Endothelial cell of hepatic sinusoid (primary cell): ENCODE data around the gene DIP2C.
"Not testable (repeated sequence)": the region's sequence is repeated elsewhere in the genome, so short reads cannot be mapped to it uniquely, and the experiment has no call there.

ENCODE experiments used
- in situ Hi-C: cut with HindIII; loops from 2 replicates; pipeline ENCODE4 v1.10.0; 2017; ENCODE audit warnings: low sequenced_read_pairs

DIP2C gene

DNA sequence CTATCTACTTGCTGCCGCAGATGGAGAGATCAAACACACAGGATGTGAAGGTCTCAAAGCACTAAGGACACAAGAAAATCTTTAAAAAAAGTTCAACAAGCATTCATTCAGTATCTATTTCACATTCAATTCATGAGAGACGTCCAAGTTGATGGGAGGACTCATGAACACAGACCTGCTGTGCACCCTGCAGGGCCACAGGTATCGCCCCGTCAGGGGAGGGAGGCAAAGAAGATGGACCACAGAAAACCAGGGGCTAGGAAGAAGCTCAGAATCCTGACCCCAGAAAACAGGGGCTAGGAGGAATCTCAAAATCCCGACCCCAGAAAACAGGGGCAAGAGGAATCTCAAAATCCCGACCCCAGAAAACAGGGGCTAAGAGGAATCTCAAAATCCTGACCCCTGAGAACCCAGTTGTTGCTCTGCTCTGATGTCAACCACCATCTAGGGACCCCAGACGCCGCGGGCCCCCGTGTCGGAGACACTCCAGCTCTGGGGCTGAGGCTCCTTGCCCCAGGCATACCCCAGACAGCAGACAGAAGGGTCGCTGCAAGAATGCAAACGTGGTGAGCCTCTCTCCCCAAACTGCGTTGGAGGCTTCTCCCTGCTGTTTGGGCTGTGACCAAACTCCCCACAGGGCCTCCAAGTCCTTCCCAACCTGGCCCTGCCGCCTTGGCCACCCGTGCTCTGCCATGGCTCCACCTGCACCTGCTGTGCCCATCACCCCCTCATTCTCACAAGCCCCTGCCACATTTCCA is 197.6 kb downstream of the DIP2C start:
- in situ Hi-C loops: no loop called here

DNA sequence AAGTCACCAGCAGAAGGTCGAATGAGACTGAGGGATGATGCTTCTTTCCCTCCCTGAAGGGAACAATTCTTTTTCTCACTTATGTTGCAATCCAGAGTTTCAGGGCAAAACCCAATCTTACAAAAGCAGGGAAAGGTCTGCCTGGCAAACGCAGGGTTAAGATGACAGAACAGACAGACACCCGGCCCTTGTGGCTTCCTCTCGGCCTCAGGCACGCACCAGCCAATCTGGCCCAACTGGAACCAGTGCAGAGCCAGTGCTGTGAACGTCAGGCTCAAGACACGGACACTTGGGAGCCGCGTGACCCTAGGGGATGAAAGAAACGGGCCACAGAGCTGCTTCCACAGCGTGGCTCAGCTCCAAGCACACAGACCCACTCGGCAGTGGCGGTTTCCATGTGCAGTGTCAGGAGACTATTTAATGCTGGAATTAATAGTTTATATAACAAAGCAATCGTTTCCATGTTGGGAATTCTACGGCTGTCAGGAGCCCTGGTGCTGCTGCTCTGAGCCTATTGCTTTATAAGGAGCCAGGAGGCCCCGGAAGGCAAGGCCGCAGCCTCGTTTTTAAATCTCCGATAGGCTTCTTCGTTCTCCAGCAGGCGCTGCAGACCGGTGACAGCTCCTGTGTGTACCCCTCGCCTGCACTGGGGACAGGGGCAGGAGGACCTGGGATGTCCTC is 198.4 kb downstream of the DIP2C start:
- in situ Hi-C loops: no loop called here

DNA sequence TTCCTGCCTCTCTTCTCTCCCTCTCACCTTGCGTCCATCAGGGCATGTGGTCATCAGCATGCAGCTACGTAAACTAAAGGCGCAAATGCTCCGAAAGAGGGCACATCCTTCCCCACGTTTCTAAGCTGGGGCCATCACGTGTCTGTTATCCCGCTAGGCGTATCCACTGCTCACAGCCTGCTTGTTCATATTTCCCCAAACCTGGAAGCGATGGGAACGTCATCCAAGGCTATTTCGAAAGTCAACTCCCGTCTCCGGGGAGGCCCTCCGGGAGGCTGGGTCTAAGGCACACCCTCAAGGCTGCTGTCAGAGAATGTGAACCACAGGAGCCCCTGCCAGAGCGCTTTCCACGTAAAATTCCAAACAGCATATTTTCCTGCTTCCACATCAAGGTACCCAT is 199.2 kb downstream of the DIP2C start:
- in situ Hi-C loops: no loop called here

DNA sequence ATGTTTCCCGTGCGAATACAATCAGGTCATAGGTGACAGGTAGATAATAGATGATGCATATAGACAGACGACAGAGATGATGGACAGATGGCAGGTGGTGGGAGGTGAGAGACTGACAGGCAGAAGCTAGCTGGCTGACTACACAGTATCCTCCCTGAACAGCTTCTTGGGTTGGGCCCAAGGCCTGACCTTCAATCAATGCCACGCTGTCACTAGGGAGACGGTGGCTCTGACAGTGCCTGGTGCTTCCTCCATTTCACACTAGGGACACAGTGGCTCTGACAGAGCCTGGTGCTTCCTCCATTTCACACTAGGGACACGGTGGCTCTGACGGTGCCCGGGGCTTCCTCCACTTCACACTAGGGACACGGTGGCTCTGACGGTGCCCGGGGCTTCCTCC is 200.1 kb downstream of the DIP2C start:
- in situ Hi-C loops: no loop called here

DNA sequence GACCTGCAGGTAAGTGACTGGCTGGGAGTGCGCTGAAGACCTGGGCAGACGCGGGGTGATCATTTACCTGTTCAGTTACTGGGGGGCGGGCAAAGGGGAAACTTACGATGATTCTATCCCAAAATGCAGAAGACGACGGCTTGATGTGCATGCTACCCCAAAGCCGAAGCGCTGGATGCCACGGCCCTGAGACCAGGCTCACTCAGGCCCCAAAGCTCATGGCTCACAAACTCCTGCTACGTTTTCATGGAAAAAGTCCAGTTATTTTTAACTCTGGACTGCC is 200.6 kb downstream of the DIP2C start:
- in situ Hi-C loops: no loop called here

DNA sequence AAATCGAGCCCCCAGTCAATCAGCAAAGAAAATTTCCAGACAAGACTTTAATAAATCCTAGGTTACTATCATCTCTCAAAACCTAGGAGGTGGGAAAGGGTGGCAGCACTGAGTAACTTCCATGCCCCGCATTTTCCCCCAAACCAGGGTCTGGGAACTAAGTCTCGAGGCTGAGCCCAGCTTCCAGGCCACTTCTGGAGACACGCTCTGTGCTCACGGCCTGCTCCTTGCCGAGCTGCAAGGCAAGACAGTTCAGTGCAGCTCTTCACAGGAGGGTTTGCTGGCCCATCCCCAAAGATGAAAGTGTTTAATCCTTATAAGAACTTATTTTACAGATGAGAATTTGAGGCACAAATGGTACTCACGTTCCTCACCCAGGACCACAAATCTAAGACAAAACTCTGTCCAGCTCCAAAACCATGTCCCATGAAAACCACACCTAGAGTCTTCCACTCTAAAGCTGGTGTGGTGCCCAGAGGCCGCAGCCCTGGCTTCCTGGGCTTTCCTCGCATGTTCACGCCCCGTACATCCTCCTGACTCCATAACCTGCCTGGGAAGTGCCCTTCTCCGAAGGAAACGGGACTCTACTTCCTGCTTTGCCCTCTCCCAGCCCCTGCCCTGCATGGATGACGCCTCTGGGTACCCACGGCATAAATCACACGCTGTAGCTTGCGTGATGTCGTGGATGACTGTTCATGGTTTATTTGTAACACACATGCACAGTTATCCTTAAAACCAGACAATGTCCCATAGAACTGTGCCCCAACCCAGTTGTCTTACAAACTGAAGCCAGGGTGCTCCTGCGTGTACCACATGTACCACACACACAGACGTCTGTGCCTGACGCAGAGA is 201.2 kb downstream of the DIP2C start:
- in situ Hi-C loops: no loop called here

DNA sequence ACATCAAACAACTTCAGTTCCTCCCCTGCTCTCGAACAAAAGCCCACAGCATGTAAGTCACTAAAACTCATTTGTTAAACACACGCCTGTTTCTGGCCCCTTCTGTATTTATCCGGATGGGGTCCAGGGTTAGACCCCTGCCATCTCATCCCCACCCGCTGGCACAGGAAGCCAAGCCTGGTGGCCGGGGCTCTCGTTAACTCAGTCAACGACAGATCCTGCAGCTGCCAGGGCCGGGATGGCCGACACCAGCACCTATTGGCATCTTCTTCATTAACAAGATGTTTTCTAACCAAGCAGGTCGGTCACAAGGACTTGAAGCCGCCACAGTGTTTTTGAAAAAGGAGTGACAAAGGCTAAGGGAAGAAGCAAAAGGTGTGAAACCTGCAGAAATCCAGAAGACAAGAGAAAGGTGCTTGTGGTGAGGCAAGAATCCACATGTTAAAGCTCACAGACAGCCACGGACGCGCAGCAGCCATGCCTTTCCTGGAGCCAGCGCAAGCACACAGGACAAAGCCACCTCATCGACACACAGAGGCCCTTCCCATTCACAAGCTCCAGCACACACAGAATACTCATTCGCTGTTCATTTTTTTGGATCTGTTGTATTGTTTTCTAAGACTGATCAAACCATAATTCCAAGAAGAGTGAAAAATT is 202.7 kb downstream of the DIP2C start:
- in situ Hi-C loops: no loop called here

DNA sequence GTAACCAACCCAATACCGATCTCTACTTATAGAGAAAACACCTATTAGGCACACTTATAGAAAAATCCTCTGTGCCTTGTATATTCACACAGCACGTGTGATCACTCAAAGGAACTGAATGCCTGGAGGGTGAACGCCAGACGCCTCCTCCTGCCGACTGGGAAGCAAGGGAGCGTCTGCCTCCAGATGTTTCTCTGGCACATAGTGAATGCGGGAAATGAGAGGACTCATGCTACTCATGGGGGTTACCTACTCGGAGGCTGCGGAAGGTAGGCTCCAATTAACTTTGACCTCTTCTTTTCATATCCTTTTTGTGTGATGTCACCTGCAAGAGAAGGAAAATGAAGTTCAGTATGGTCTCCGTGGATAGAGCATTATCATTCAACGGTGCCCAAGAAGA is 203.3 kb downstream of the DIP2C start:
- in situ Hi-C loops: no loop called here

DNA sequence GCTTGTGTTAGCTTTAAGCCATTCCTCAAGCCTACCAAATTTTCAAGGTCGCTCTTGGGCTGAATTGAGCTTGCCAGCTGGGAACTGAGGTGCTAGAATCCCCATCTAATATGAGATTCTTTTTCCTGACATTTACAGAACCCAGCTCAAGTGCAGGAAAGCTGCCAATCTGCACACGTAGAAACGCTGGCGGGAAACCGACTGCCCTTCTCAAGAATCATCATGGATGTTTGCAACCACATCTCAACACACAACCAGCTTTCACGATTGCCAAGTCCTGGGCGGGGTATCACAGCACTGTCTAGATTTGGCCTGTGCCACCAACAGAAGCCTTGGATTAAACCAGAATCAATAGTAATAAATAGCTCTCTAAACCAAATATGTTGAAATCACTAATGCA is 203.7 kb downstream of the DIP2C start:
- in situ Hi-C loops: no loop called here

DNA sequence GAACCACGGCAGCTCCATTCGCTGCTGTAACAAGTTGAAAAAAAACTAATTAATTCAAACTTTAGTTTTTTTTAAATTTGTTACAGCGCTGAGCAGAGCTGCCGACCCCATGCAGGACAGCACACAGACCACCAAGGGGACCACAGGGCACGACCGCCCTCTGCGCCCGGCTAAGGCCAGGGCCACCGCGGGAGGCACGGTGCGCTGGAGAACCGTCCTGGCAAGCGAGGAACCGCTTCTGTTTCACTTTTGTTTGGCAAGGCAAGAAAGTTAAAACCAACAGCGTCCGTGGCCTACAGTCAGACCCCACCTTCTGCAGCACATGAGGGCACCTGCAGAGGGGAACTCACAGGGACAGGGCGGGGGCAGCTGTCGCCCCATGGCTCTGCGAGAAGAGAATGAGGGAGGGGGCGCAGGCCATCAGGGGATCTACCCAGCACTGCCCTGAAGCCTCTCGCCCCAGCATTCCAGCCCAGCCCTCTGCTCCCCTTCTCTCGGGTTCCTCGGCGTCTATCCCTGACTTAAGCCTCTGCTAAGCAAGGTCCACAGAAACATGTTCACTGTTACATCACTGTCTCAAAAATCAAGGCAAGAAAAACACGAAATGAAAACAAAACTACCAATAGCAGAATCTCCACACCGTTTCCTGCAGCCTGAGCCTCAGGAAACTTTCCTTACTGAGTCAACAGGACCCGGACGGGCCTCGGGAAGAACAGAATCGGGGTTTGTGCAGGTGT is 204.4 kb downstream of the DIP2C start:
- in situ Hi-C loops: no loop called here

DNA sequence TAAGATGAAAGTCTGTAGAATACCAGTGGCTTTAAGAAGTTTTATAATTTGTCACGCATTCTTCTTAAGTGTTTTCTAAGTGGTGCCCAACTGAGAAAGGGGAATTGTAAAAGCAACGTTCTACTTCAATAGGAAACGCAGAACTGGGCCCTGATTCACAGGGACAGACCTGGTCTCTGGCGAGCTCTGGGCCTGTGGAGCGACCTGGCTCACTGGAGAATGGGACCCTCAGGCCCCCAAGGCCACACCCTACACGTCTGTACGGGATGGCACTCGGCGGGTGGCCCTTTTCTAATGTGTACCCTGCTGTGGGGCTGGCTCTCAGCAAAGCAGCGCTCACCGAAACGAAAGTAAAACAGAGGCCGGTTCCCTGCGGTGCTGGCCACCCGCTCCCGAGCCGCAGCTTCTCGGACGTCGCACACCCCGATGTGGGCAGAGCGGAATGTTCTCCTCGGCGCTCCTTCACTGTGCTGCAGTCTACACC is 205.0 kb downstream of the DIP2C start:
- in situ Hi-C loops: no loop called here

DNA sequence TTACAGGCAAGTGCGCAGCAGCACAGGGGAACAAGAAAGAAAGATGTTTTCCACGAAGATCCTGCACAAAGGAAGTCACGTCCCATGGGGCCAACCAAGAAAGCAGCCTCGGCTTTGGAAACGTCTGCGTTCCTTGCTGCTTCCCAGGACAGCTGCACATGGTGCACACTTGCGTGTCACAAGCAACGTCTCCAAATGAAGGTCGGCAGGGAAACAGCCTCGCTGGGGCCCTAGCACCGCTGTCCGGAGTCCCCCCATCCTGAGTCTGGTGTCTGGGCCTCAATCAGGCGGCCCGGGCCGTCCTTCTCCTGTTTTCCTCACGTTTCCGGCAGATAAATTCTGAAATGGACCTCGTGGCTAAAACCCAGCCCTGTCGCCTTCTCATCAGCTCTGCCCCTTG is 206.2 kb downstream of the DIP2C start:
- in situ Hi-C loops: no loop called here

DNA sequence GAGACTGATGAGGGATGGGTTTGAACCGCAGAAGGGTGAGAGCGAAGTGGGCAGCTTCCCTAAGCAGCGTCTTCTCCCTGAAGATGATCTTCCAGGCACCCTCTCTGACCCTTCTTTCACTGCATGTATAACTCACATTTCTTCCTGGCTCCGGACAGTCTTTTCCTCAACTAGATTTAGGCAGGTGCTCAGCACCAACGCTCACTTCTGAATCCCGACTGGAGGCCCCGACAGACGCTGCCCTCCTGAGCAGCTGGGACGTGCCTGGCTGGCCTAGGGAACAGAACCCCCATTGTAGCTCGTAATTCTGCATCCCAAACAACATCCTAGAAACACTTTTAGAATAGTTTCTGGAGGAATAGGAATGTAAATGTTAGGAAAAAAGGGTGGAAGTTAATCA is 206.6 kb downstream of the DIP2C start:
- in situ Hi-C loops: no loop called here

DNA sequence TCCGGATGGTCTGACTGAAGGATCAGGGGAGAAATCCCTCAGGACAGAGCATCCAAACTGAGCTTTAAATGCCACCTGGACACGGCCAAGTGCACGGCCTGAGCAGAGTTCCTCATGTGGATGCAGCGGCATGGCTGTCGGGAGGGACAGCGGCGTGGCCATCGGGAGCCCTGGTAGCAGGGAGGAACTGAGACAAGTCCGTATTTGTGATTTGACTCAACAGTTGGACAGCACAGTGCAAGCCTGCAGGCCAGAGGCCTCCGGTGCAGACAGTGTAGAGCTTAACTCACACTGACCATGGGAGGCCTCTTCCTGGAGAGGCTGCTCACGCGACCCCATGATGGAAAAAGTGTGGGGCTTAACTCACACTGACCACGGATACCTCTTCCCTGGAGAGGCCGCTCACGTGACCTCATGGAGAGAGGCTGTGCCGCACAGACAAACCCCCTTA is 207.4 kb downstream of the DIP2C start:
- in situ Hi-C loops: no loop called here

DNA sequence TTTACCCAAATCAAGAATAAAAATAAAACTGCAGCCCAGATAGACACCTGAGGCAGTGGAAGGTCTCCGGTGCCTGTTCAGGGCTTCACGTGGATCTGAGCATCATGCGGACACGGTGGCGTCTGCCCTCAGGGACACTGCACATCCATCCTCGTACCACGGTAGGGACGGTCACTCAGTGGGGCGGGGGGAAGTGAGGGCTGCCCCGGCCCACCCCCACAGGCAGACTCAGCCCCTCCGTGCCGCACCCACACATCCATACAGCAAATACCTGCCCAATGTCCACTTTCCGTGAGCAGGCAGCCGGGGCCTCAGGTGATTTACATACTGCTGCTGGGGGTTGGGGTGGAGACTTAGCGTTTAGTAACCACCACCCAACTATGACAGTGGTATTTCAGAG is 207.8 kb downstream of the DIP2C start:
- in situ Hi-C loops: no loop called here

DNA sequence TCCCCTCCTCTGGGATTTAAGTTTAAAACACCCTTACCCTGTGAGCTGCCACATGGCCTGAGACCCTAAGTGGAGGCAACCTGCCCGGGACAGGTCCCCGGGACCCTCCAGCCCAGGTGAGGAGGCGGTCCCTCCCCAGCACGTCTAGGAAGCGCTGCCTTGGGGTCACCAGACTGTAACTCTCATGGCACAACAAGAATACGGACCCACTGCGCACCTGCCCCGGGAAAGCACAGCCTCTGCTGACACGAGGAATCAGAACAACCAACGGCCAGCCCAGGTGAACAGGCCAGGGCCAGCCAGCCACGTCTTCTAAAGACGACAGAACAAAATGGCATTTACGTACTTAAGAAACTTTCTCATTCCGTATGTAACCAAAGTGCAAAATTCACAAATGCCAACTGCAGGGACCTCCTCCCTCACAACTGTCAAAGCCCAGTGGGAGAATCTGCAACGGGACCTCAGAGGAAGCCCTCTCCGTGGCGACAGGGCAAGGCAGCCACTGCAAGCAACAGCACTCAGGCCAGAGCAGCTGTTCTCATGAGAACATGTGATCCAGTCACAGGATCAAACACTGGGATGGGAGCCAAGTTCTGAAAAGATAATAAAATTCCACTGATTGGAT is 208.4 kb downstream of the DIP2C start:
- in situ Hi-C loops: no loop called here

DNA sequence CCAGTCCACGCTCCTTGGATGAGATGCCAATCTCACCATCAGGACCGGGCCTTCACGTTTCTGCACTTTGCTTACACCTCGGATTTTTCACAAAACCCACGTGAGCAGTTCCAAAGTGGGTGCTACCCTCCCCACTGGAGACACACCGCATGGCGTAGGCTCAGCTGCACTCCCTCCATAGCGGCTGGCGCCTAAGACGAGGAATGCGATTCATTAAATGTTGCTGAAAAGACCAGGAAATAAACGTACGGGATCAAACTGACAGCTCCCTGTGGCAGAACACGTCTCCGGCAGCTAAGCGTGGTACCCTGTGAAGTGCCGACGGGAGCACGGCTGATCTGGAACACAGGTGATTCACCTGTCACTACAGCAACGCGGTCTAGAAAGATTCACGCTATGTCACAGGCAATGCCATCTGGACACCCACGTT is 209.0 kb downstream of the DIP2C start:
- in situ Hi-C loops: no loop called here

DNA sequence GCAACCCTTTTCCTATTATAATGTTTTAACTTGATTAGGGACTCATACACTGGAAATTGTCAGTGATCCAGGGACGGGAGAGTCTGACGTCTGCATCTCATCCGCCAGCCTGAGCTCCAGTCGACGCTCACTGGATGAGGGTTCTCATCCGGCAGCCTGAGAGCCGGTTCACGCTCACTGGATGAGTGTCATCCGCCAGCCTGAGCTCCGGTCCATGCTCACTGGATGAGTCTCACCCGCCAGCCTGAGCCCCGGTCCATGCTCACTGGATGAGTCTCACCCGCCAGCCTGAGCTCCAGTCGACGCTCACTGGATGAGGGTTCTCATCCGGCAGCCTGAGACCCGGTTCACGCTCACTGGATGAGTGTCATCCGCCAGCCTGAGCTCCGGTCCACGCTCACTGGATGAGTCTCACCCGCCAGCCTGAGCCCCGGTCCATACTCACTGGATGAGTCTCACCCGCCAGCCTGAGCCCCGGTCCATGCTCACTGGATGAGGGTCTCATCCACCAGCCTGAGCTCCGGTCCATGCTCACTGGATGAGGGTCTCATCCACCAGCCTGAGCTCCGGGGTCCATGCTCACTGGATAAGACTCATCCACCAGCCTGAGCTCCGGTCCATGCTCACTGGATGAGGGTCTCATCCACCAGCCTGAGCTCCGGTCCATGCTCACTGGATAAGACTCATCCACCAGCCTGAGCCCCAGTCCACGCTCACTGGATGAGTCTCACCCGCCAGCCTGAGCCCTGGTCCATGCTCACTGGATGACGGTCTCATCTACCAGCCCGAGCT is 209.6 kb downstream of the DIP2C start:
- in situ Hi-C loops: not testable (repeated sequence)
